A549 (cell line): ENCODE measurements around the gene UGT2B7. TPM values are rescaled to one million over a fixed set of nuclear protein-coding genes. Genes with fewer than 3 reads are reported as not detected.
A peak's percentile ranks its signal among the peaks of the same experiment; 100 is the strongest.

ENCODE experiments used
- ATAC-seq, 2 experiments: fragments of 200-7000 bp in 1 of 2; fragments of >200 bp in 1 of 2; cut with Nextera tagmentation in 1 of 2; cut with Tn5 transposase in 1 of 2; 3 replicates each; pipeline versions ENCODE4 v1.8.0 to v1.9.1; 2018 to 2020; ENCODE audit warnings: mild to moderate bottlenecking in 1 of 2, moderate library complexity in 1 of 2
- CTCF ChIA-PET: fragments of 300-600 bp; sonication (Branson Sonifier 250); formaldehyde crosslinking; extraction: SDS; loops from one replicate; lab custom pipeline; 2021; ENCODE audit warnings: antibody characterized with exemption, inconsistent platforms; lab: Yijun Ruan, JAX
- POLR2A ChIA-PET: fragments of 350-600 bp; formaldehyde crosslinking; extraction: SDS; loops from one replicate; lab custom pipeline; 2021; ENCODE audit warnings: antibody characterized with exemption, inconsistent platforms; lab: Yijun Ruan, JAX
- DNase-seq, 2 experiments: peaks; one replicate each; pipeline versions ENCODE4 v3.0.0 to v3.0.0-alpha.2; 2011 to 2016; ENCODE audit warnings: low read depth in 1 of 2, low spot score in 1 of 2
- FAIRE-seq: peaks from 2 replicates; lab custom pipeline; 2011; peaks lifted over from hg19 to GRCh38; lab: Jason Lieb, UNC
- H3K27ac ChIP-seq, 2 experiments: fragments of >200 bp; sonication (Bioruptor Twin); formaldehyde crosslinking; 3 replicates each; pipeline ENCODE4 v1.5.1; 2016 to 2017
- H3K4me1 ChIP-seq: fragments of >200 bp; sonication (Bioruptor Twin); formaldehyde crosslinking; 3 replicates; pipeline ENCODE4 v1.6.1; 2016
- H3K4me2 ChIP-seq: fragments of >200 bp; sonication (Bioruptor Twin); formaldehyde crosslinking; 3 replicates; pipeline ENCODE4 v1.6.1; 2016
- H3K4me3 ChIP-seq: fragments of >200 bp; sonication (Bioruptor Twin); formaldehyde crosslinking; 3 replicates; pipeline ENCODE4 v1.5.1; 2016
- H3K9me3 ChIP-seq: fragments of >200 bp; sonication (Bioruptor Twin); formaldehyde crosslinking; 3 replicates; pipeline ENCODE4 v1.6.1; 2016
- BCL3 ChIP-seq: fragments of >200 bp; sonication (Bioruptor Twin); formaldehyde crosslinking; IDR thresholded peaks from 3 replicates; pipeline ENCODE4 v1.6.1; 2016
- CBX2 ChIP-seq: fragments of 200-600 bp; sonication (generic); IDR thresholded peaks from 2 replicates; pipeline ENCODE4 v1.6.1; 2016; ENCODE audit warnings: low read depth, mild to moderate bottlenecking, borderline replicate concordance
- CBX8 ChIP-seq: fragments of 200-600 bp; sonication (generic); IDR thresholded peaks from 2 replicates; pipeline ENCODE4 v1.6.1; 2016
- CEBPB ChIP-seq, 2 experiments: fragments of >200 bp in 1 of 2; sonication (Bioruptor Twin) in 1 of 2; formaldehyde crosslinking in 1 of 2; IDR thresholded peaks; 2 replicates each; pipeline ENCODE4 v1.6.1; 2012 to 2016
- CHD2 ChIP-seq: fragments of 150-350 bp; IDR thresholded peaks from 2 replicates; pipeline ENCODE4 v1.6.1; 2014; ENCODE audit warnings: low read length; ENCODE audit not compliant: partially characterized antibody
- CHD4 ChIP-seq: fragments of 200-600 bp; sonication (generic); IDR thresholded peaks from 2 replicates; pipeline ENCODE4 v1.6.1; 2016; ENCODE audit warnings: antibody characterized with exemption, mild to moderate bottlenecking, borderline replicate concordance
- EHF ChIP-seq: fragments of 250-450 bp; sonication (Bioruptor Pico); IDR thresholded peaks from 2 replicates; pipeline ENCODE4 v1.5.0; 2020; ENCODE audit warnings: mild to moderate bottlenecking
- EP300 ChIP-seq, 2 experiments: fragments of >200 bp; sonication (Bioruptor Twin); formaldehyde crosslinking; IDR thresholded peaks; 2 replicates in 1 of 2; 3 replicates in 1 of 2; pipeline ENCODE4 v1.6.1; 2016 to 2017
- FOSB ChIP-seq: fragments of 250-450 bp; sonication (Bioruptor Pico); IDR thresholded peaks from 2 replicates; pipeline ENCODE4 v1.5.0; 2020; ENCODE audit warnings: mild to moderate bottlenecking, moderate library complexity
- FOSL2 ChIP-seq, 2 experiments: fragments of 450-650 bp in 1 of 2; fragments of >200 bp in 1 of 2; sonication (Bioruptor Twin) in 1 of 2; formaldehyde crosslinking; IDR thresholded peaks; 2 replicates each; pipeline versions ENCODE4 v1.5.0 to v1.6.1; 2016 to 2020; ENCODE audit warnings: mild to moderate bottlenecking in 1 of 2, moderate library complexity in 1 of 2
- FOXS1 ChIP-seq: fragments of 250-450 bp; sonication (Bioruptor Pico); IDR thresholded peaks from 2 replicates; pipeline ENCODE4 v1.5.0; 2020; ENCODE audit warnings: mild to moderate bottlenecking, moderate library complexity
- GATA3 ChIP-seq: IDR thresholded peaks from 2 replicates; pipeline ENCODE4 v1.6.1; 2012; ENCODE audit warnings: borderline replicate concordance
- HEYL ChIP-seq: fragments of 250-450 bp; sonication (Bioruptor Pico); IDR thresholded peaks from 2 replicates; pipeline ENCODE4 v1.8.0; 2021; ENCODE audit warnings: mild to moderate bottlenecking, moderate library complexity
- HOXB5 ChIP-seq: fragments of 250-450 bp; sonication (Bioruptor Pico); IDR thresholded peaks from 2 replicates; pipeline ENCODE4 v1.5.0; 2020; ENCODE audit warnings: mild to moderate bottlenecking, moderate library complexity
- JUNB ChIP-seq: fragments of >200 bp; sonication (Bioruptor Twin); formaldehyde crosslinking; IDR thresholded peaks from 2 replicates; pipeline ENCODE4 v1.6.1; 2016
- KDM1A ChIP-seq: fragments of 200-600 bp; sonication (generic); IDR thresholded peaks from 2 replicates; pipeline ENCODE4 v1.6.1; 2016; ENCODE audit warnings: low read depth, mild to moderate bottlenecking
- MYC ChIP-seq: IDR thresholded peaks from 2 replicates; pipeline ENCODE4 v1.6.1; 2012; ENCODE audit warnings: mild to moderate bottlenecking, inconsistent platforms, low read length, improper control_type of control experiment, borderline replicate concordance
- NFE2L2 ChIP-seq: fragments of 150-350 bp; conservative IDR thresholded peaks from 2 replicates; pipeline ENCODE4 v1.6.1; 2014; ENCODE audit warnings: low read length
- NR3C1 ChIP-seq: fragments of >200 bp; sonication (Bioruptor Twin); formaldehyde crosslinking; IDR thresholded peaks from 3 replicates; pipeline ENCODE4 v1.6.1; 2017
- PBX3 ChIP-seq: IDR thresholded peaks from 2 replicates; pipeline ENCODE4 v1.6.1; 2012
- SMC3 ChIP-seq: fragments of >200 bp; sonication (Bioruptor Twin); formaldehyde crosslinking; IDR thresholded peaks from 3 replicates; pipeline ENCODE4 v1.6.1; 2018; ENCODE audit warnings: inconsistent platforms
- ZFP36 ChIP-seq: fragments of 450-650 bp; IDR thresholded peaks from 2 replicates; pipeline ENCODE4 v1.6.1; 2014; ENCODE audit warnings: borderline replicate concordance; ENCODE audit not compliant: partially characterized antibody
- ZNF302 ChIP-seq: fragments of 250-450 bp; sonication (Bioruptor Pico); IDR thresholded peaks from 2 replicates; pipeline ENCODE4 v1.9.0; 2021; ENCODE audit warnings: inconsistent platforms, mild to moderate bottlenecking, moderate library complexity
- ZSCAN20 ChIP-seq: fragments of 250-450 bp; sonication (Bioruptor Pico); IDR thresholded peaks from 2 replicates; pipeline ENCODE4 v1.8.0; 2022; ENCODE audit warnings: mild to moderate bottlenecking, moderate library complexity
- polyA minus RNA-seq: library from RNA; depleted of rRNA, polyadenylated mRNA; stranded (reverse); fragments of >200 nt; gene quantifications from 2 replicates; pipeline ENCODE4 v1.2.3, GENCODE V29; 2011; rRNA and poly(A)+ RNA removed
- polyA plus RNA-seq, 4 experiments: library from polyadenylated mRNA; depleted of rRNA in 3 of 4; stranded (reverse); fragments of >200 nt; fragmentation: RNase III in 1 of 4; extraction: RNeasy Plus Mini Kit Qiagen cat#74134 plus additional on column Dnase treatment in 1 of 4; gene quantifications; 2 replicates in 3 of 4; 3 replicates in 1 of 4; pipeline ENCODE4 v1.2.3, GENCODE V29; 2011 to 2017
- TF ChIP-seq, protein P1 (sequence below): fragments of 250-450 bp; sonication (Bioruptor Pico); IDR thresholded peaks from 2 replicates; pipeline ENCODE4 v1.5.0; 2021; ENCODE audit warnings: mild to moderate bottlenecking, moderate library complexity, borderline replicate concordance
- TF ChIP-seq, protein P2 (sequence below): IDR thresholded peaks from 2 replicates; pipeline ENCODE4 v1.6.1; 2012; ENCODE audit warnings: low read depth, borderline replicate concordance
- TF ChIP-seq, protein P3 (sequence below): fragments of 450-650 bp; IDR thresholded peaks from 2 replicates; pipeline ENCODE4 v1.6.1; 2014; ENCODE audit warnings: antibody characterized with exemption

Gene UGT2B7
- 0.56 and 0.78 TPM in 2 replicates for polyA plus RNA-seq (2011; rRNA removed)
- 0.03 and 0.04 TPM in 2 replicates for polyA plus RNA-seq (2012; cell fraction: cytosol; rRNA removed)
- polyA plus RNA-seq (2012; cell fraction: nucleus; rRNA removed), result 0.04 and 0.23 TPM in 2 replicates
- 0.22 to 0.51 TPM (median 0.30 TPM) in 3 replicates for polyA plus RNA-seq (2017; fragmentation: RNase III; extraction: RNeasy Plus Mini Kit Qiagen cat#74134 plus additional on column Dnase treatment)
- polyA minus RNA-seq, result 0.25 TPM in 1 of 2 replicates, not detected in the other

DNA sequence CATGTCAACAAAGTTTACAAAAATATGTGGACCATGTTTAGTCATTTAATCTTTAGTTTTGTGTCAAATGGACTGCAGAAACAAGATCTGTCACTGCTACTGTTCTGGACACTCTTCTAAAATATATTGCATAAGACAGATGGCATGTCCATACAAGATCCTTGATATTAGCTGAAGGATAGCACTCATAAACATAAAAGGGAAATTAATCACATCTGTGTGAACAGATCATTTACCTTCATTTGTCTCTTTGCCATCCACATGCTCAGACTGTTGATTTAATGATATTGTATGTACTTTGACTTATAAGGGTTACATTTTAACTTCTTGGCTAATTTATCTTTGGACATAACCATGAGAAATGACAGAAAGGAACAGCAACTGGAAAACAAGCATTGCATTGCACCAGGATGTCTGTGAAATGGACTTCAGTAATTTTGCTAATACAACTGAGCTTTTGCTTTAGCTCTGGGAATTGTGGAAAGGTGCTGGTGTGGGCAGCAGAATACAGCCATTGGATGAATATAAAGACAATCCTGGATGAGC is at the start of gene UGT2B7:
Gene UGT2B7 (plus strand): TSS at position 364 of the 546 bp plus-strand sequence. CDS start 47 bp downstream, at position 411.
- TF ChIP-seq EHF (CRISPR knock-in tag), result no peak
- TF ChIP-seq FOSL2 (IDR thresholded peaks at IDR 0.05), result peak; percentile 33; the same call in 1 of the 2 replicates
- TF ChIP-seq FOSL2 (CRISPR knock-in tag; IDR thresholded peaks at IDR 0.05), result peak; percentile 58
- peak; percentile 88; the same call in 1 of the 2 replicates for TF ChIP-seq HOXB5
- TF ChIP-seq ZFP36, result no peak
- no peak for TF ChIP-seq ZSCAN20 (CRISPR knock-in tag)
- no peak for TF ChIP-seq CHD2
- peak; percentile 87 for TF ChIP-seq GATA3
- TF ChIP-seq, protein P1, sequence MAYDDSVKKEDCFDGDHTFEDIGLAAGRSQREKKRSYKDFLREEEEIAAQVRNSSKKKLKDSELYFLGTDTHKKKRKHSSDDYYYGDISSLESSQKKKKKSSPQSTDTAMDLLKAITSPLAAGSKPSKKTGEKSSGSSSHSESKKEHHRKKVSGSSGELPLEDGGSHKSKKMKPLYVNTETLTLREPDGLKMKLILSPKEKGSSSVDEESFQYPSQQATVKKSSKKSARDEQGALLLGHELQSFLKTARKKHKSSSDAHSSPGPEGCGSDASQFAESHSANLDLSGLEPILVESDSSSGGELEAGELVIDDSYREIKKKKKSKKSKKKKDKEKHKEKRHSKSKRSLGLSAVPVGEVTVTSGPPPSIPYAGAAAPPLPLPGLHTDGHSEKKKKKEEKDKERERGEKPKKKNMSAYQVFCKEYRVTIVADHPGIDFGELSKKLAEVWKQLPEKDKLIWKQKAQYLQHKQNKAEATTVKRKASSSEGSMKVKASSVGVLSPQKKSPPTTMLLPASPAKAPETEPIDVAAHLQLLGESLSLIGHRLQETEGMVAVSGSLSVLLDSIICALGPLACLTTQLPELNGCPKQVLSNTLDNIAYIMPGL (CRISPR knock-in tag), result no peak
- TF ChIP-seq ZNF302 (CRISPR knock-in tag), result no peak
- no peak for TF ChIP-seq PBX3
- TF ChIP-seq CBX2, result no peak
- no peak for TF ChIP-seq HEYL (CRISPR knock-in tag)
- peak; percentile 47 to 58; a peak in 3 of 5 replicates for TF ChIP-seq EP300 (IDR thresholded peaks at IDR 0.05)
- TF ChIP-seq KDM1A, result no peak
- TF ChIP-seq, protein P2, sequence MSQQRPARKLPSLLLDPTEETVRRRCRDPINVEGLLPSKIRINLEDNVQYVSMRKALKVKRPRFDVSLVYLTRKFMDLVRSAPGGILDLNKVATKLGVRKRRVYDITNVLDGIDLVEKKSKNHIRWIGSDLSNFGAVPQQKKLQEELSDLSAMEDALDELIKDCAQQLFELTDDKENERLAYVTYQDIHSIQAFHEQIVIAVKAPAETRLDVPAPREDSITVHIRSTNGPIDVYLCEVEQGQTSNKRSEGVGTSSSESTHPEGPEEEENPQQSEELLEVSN, result no peak
- TF ChIP-seq BCL3, result peak; percentile 53; the same call in 2 of the 3 replicates
- no peak for TF ChIP-seq NR3C1
- TF ChIP-seq CHD4, result no peak
- TF ChIP-seq, protein P3, sequence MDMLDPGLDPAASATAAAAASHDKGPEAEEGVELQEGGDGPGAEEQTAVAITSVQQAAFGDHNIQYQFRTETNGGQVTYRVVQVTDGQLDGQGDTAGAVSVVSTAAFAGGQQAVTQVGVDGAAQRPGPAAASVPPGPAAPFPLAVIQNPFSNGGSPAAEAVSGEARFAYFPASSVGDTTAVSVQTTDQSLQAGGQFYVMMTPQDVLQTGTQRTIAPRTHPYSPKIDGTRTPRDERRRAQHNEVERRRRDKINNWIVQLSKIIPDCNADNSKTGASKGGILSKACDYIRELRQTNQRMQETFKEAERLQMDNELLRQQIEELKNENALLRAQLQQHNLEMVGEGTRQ, result no peak
- TF ChIP-seq CBX8, result no peak
- TF ChIP-seq NFE2L2, result no peak
- peak; percentile 65 to 71 for TF ChIP-seq CEBPB (IDR thresholded peaks at IDR 0.05)
- no peak for TF ChIP-seq FOXS1 (CRISPR knock-in tag)
- TF ChIP-seq SMC3, result no peak
- no peak for TF ChIP-seq FOSB (CRISPR knock-in tag)
- no peak for TF ChIP-seq MYC
- TF ChIP-seq JUNB, result peak; percentile 54; the same call in 1 of the 2 replicates
- no peak for FAIRE-seq
- H3K4me1 ChIP-seq, result peaks cover 37% of the 10 kb centered on the region
- 0 out of 3 replicates have a peak within 1 kb of the TSS, but pooled peaks have one; percentile 14 for H3K4me3 ChIP-seq
- peak within 1 kb of the TSS; percentile 89 to 90 for H3K27ac ChIP-seq
- peak within 1 kb of the TSS; percentile 75 for H3K4me2 ChIP-seq
- POLR2A ChIA-PET, result interaction anchor here (1.4 kb wide), 1 partner anchor 364 kb away, joined by 3 read pairs; no protein-coding TSS in a partner anchor
- ATAC-seq, result peak in 1 of 2 experiments; percentile 79; a peak in 3 of 6 replicates
- DNase-seq, result peak in 1 of 2 experiments; percentile 74
- H3K9me3 ChIP-seq, result peaks cover 7% of the 10 kb centered on the region; the same call in 2 of the 3 replicates
- CTCF ChIA-PET, result no interaction called here
